ENCODE results near the gene BEX5.
"Not testable (repeated sequence)": the region's sequence is repeated elsewhere in the genome, so short reads cannot be mapped to it uniquely, and the experiment has no call there.

Gene BEX5

DNA sequence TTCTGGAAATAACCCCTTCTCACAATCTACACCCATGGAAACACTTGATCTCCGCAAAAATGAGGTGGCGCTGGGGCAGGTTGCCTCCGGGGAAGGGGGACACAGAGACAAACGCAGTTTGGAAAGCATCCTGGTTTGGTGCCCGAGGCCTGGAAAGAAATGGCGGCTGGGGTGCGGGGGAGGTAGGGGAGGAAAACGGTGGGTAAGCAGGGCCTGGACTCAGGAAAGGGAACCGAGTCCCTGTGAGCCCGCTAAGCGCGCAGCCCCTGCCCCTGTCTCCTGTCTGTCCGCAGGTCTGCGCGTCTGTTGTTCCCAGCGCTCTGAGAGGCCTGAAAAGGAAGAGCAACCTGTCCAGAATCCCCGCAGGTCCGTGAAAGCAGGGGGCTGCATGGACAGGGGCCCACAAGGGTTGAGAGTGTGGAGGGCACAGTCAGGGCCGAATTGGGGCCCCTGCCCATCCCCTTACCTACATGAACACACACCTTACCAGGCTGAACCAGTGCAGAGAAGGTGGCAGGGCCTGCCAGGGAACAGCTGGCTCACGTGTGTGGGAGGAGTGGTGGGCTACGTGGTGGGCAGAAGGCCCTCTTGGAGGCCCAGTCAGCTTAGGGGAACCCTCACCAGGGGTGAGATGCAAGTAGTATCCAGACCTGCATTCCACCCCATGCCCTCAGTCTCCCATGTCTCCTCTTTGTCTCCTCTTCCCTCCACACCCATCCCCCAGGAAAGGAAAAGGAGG, 29.5 kb downstream of the BEX5 start:
- peak overlapping the region; percentile 64; the same call in 1 of the 2 replicates for H3K4me3 ChIP-seq (ENCODE audit: low read length)
- not testable (repeated sequence) for H3K4me1 ChIP-seq (ENCODE audit: control insufficient read depth, insufficient read depth, low read length); H3K27ac ChIP-seq (ENCODE audit: low read length); DNase-seq (ENCODE audit: low read depth, low spot score); H3K36me3 ChIP-seq (ENCODE audit: control insufficient read depth, insufficient read depth, low read length); H3K9me3 ChIP-seq (ENCODE audit: control insufficient read depth, insufficient read depth, low read length); H3K27me3 ChIP-seq (ENCODE audit: control insufficient read depth, insufficient read depth, low read length)
- no CpG with 5 or more reads among the region's 21 CpGs for WGBS (ENCODE audit: insufficient coverage, insufficient read length)

DNA sequence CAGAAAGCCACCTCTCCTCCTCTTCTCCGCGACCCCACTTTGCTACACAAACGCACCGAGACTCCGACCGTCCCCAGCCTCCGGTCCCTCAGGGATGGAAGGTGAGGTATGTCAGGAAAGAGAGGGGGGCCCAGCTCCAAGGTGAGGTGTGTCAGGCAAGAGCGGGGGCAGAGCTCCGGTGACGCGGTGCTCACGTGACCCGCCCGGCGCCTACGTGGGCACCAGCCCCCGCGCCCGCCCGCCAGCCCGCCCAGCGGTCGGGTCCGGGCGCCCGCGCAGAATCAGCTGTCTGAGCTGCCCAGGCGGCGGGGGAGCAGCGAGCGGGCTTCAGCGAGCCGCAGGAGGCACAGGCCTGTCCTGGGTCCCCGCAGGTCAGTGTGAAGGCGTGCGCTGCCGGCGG, 30.3 kb downstream of the BEX5 start, which contains the start of gene TCEAL2:
TSS of gene TCEAL2 (plus strand) at position 244 of the 400 bp plus-strand sequence. CDS start 1,152 bp downstream, outside the sequence.
- not testable (repeated sequence) for H3K4me1 ChIP-seq (ENCODE audit: control insufficient read depth, insufficient read depth, low read length); DNase-seq (ENCODE audit: low read depth, low spot score); H3K9me3 ChIP-seq (ENCODE audit: control insufficient read depth, insufficient read depth, low read length); H3K27ac ChIP-seq (ENCODE audit: low read length); H3K36me3 ChIP-seq (ENCODE audit: control insufficient read depth, insufficient read depth, low read length); H3K27me3 ChIP-seq (ENCODE audit: control insufficient read depth, insufficient read depth, low read length)
- peak within 1 kb of the TSS; percentile 64; the same call in 1 of the 2 replicates for H3K4me3 ChIP-seq (ENCODE audit: low read length)
- no CpG with 5 or more reads among the region's 38 CpGs for WGBS (ENCODE audit: insufficient coverage, insufficient read length)

DNA sequence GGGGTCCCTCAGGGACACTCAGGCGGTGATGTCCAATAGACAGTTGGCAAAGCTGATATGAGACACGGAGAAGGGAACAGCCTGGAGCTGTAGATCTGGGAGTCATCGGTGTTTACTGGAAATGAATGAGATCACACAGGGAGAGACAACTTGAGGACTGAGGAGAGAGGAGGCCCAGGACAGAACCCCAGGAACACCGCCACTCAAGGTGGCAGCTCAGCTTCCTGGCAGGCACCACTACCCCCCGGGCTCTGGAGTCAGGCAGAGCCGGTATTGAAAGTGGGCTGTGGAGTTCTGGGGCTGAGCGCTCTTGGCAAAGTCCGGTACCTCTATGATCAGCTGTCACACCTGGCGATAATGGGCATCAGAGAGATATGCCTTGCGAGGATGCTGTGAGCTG, 30.8 kb downstream of the BEX5 start:
- not testable (repeated sequence) for H3K4me1 ChIP-seq (ENCODE audit: control insufficient read depth, insufficient read depth, low read length); DNase-seq (ENCODE audit: low read depth, low spot score); H3K27me3 ChIP-seq (ENCODE audit: control insufficient read depth, insufficient read depth, low read length); H3K27ac ChIP-seq (ENCODE audit: low read length); H3K9me3 ChIP-seq (ENCODE audit: control insufficient read depth, insufficient read depth, low read length); H3K36me3 ChIP-seq (ENCODE audit: control insufficient read depth, insufficient read depth, low read length)
- WGBS (ENCODE audit: insufficient coverage, insufficient read length), result no CpG with 5 or more reads among the region's 10 CpGs
- H3K4me3 ChIP-seq (ENCODE audit: low read length), result peak overlapping the region; percentile 55; the same call in 1 of the 2 replicates

DNA sequence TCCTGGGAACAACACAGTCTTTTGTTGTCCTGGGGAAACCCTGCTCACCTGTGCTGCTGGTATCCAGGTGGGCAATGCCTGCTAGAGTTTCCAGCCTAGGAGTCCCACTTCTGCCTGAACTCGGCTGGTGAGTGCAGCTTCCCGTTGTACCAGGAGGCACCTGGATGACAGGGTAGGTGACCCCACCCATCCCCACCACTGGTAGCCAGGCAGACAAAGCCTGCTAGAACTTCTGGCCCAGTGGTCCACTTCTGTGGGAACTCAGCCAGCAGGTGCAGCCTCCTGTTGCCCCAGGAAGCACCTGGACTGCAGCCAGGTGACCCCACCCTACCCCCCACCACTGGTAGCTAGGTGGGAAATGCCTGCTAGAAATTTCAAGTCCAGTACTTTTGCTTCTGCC, 40.0 kb downstream of the BEX5 start:
- DNase-seq (ENCODE audit: low read depth, low spot score), result no peak
- no peaks in the 10 kb centered on the region; the same call in 1 of the 2 replicates for H3K9me3 ChIP-seq (ENCODE audit: control insufficient read depth, insufficient read depth, low read length)
- no peaks in the 10 kb centered on the region for H3K27me3 ChIP-seq (ENCODE audit: control insufficient read depth, insufficient read depth, low read length)
- H3K4me3 ChIP-seq (ENCODE audit: low read length), result no peak overlapping the region
- H3K4me1 ChIP-seq (ENCODE audit: control insufficient read depth, insufficient read depth, low read length), result no peaks in the 10 kb centered on the region
- WGBS (ENCODE audit: insufficient coverage, insufficient read length), result no CpG with 5 or more reads among the region's 2 CpGs
- H3K27ac ChIP-seq (ENCODE audit: low read length), result no peak overlapping the region
- no peaks in the 10 kb centered on the region for H3K36me3 ChIP-seq (ENCODE audit: control insufficient read depth, insufficient read depth, low read length)

DNA sequence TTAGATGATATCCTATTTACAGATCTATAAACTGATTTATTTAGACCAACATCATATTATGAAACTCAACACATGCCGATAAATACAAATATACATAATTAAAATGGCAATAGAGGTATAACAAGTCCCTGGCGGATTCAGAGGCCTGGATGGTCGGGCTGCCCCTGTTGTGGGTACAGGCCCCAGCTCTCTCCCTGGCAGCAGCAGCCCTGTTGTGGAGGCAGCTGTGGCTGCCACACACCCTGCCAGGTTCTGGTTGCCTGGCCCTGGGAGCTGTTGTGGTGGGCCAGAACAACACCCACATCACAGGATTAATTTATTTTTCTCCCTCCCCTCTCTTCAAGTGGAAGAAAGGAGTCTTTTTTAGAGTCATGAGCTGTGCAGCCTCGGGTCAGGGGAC, 42.4 kb downstream of the BEX5 start:
- H3K9me3 ChIP-seq (ENCODE audit: control insufficient read depth, insufficient read depth, low read length), result no peaks in the 10 kb centered on the region; the same call in 1 of the 2 replicates
- no peak overlapping the region for H3K4me3 ChIP-seq (ENCODE audit: low read length)
- H3K4me1 ChIP-seq (ENCODE audit: control insufficient read depth, insufficient read depth, low read length), result no peaks in the 10 kb centered on the region
- H3K36me3 ChIP-seq (ENCODE audit: control insufficient read depth, insufficient read depth, low read length), result no peaks in the 10 kb centered on the region
- no peaks in the 10 kb centered on the region for H3K27me3 ChIP-seq (ENCODE audit: control insufficient read depth, insufficient read depth, low read length)
- no CpG with 5 or more reads among the region's 4 CpGs for WGBS (ENCODE audit: insufficient coverage, insufficient read length)
- no peak overlapping the region for H3K27ac ChIP-seq (ENCODE audit: low read length)
- no peak for DNase-seq (ENCODE audit: low read depth, low spot score)
